Stomach (tissue), 9 donors: ENCODE data around the gene DGLUCY. TPM values are rescaled to one million over a fixed set of nuclear protein-coding genes. Genes with fewer than 3 reads are reported as not detected.

Experiments
- DNase-seq, 2 donors: peaks; one replicate each; pipeline versions ENCODE4 v3.0.0 to v3.0.0-alpha.2; 2013 to 2019
- H3K27ac ChIP-seq, 5 donors: fragments of 200-600 bp in 4 of 5; sonication (generic) in 4 of 5; one replicate each; pipeline ENCODE4 v1.5.1; 2013 to 2019; ENCODE audit warnings: mild to moderate bottlenecking in 1 of 5, moderate library complexity in 1 of 5
- H3K27me3 ChIP-seq, 3 donors: fragments of 200-600 bp; sonication (generic); one replicate each; pipeline ENCODE4 v1.5.1; 2017 to 2019; ENCODE audit warnings: mixed run types in 1 of 3
- H3K36me3 ChIP-seq, 4 donors: fragments of 200-600 bp; sonication (generic); 1 replicate in 3 of 4; 2 replicates in 1 of 4; pipeline ENCODE4 v1.5.1; 2016 to 2019
- H3K4me1 ChIP-seq, 4 donors: fragments of 200-600 bp; sonication (generic); one replicate each; pipeline ENCODE4 v1.5.1; 2016 to 2019
- H3K4me3 ChIP-seq, 4 donors: fragments of 200-600 bp; sonication (generic) in 3 of 4; one replicate each; pipeline ENCODE4 v1.5.1; 2016 to 2019; ENCODE audit warnings: mild to moderate bottlenecking in 1 of 4
- H3K9me3 ChIP-seq, 4 donors: fragments of 200-600 bp; sonication (generic); one replicate each; pipeline ENCODE4 v1.5.1; 2016 to 2019
- CTCF ChIP-seq, 7 experiments: fragments of 450-650 bp in 4 of 7; fragments of 200-600 bp in 3 of 7; sonication (generic) in 3 of 7; IDR thresholded peaks; one replicate each; pipeline ENCODE4 v1.5.1; 2016 to 2019; ENCODE audit warnings: antibody characterized with exemption in 7 of 7, control low read depth in 2 of 7, mild to moderate bottlenecking in 1 of 7
- EP300 ChIP-seq: sonication (generic); formaldehyde crosslinking; IDR thresholded peaks from one replicate; pipeline ENCODE4 v1.6.1; 2017; ENCODE audit warnings: antibody characterized with exemption
- POLR2A ChIP-seq, 4 donors: fragments of 450-650 bp; IDR thresholded peaks; one replicate each; pipeline ENCODE4 v1.6.1; 2016; ENCODE audit warnings: antibody characterized with exemption in 4 of 4, control low read depth in 2 of 4, mild to moderate bottlenecking in 1 of 4, moderate library complexity in 1 of 4
- POLR2AphosphoS5 ChIP-seq, 3 donors: sonication (generic); formaldehyde crosslinking; IDR thresholded peaks; one replicate each; pipeline ENCODE4 v1.6.1; 2016; ENCODE audit warnings: antibody characterized with exemption in 3 of 3
- WGBS, 5 donors: extraction: QIAGEN DNeasy Blood & Tissue Kit in 3 of 5; methylation state at CpG; one replicate each; pipeline versions ENCODE4 v1.1.5 to v1.1.7; 2013 to 2018; 5-methylcytosine and 5-hydroxymethylcytosine counted together
- intact Hi-C: fragments of 100-400 bp; cut with DNase I; formaldehyde crosslinking; loops from one replicate; pipeline ENCODE4 v1.15.1; 2023; ENCODE audit warnings: low total_unique reads
- polyA plus RNA-seq, 3 donors: library from polyadenylated mRNA; stranded (reverse); fragments of 200-250 nt; gene quantifications; one replicate each; pipeline ENCODE4 v1.2.3, GENCODE V29; 2013
- total RNA-seq, 5 donors: library from RNA; depleted of rRNA; stranded (reverse); fragments of >200 nt; gene quantifications; one replicate each; pipeline versions ENCODE4 v1.1.0 to v1.2.3, GENCODE V29; 2014 to 2016
- donor health status: healthy with polysubstance abuse.
- donor health status: Bipolar disorder and iron deficiency.
- donor health status: healthy.

The DGLUCY gene
- total and polyA plus RNA-seq, 8 donors = 24.1 to 122 (median 67.1) TPM

GRCh38 chr14:91170504-91171121 is 56.7 kb downstream of the DGLUCY start:
- H3K4me3 ChIP-seq = no peak overlapping the region
- peak; percentile 50 to 58 for DNase-seq
- no peaks in the 10 kb centered on the region for H3K9me3 ChIP-seq
- 41 to 71% (median 61%) methylated on average over 5 to 9 of the region's 9 CpGs for WGBS, 5 donors
- peaks cover 46 to 95% (median 86%) of the 10 kb centered on the region in 4 donors for H3K36me3 ChIP-seq
- TF ChIP-seq EP300 (no peak), POLR2AphosphoS5 (IDR thresholded peaks at IDR 0.05) (peak in 1 of 3 donors; percentile 12), POLR2A (IDR thresholded peaks at IDR 0.05) (no peak), CTCF (IDR thresholded peaks at IDR 0.05) (no peak)
- H3K27me3 ChIP-seq = no peaks in the 10 kb centered on the region
- H3K4me1 ChIP-seq = peaks cover 16 to 60% (median 30%) of the 10 kb centered on the region in 4 donors
- intact Hi-C loops = loop anchor here (5.0 kb wide), 1 partner anchor 268 kb away; no protein-coding TSS in a partner anchor
- peak overlapping the region; percentile 11 to 77 (median 62) for H3K27ac ChIP-seq

GRCh38 chr14:91171291-91171690 is 57.4 kb downstream of the DGLUCY start:
- Histone ChIP-seq H3K27ac (peak overlapping the region in 3 of 5 donors; percentile 62 to 77 (median 64)), H3K27me3 (no peaks in the 10 kb centered on the region), H3K36me3 (peaks cover 52 to 95% (median 86%) of the 10 kb centered on the region in 4 donors), H3K4me3 (no peak overlapping the region), H3K9me3 (no peaks in the 10 kb centered on the region), H3K4me1 (peaks cover 16 to 58% (median 30%) of the 10 kb centered on the region in 4 donors)
- DNase-seq = no peak
- intact Hi-C loops = loop anchor here (5.0 kb wide), 1 partner anchor 269 kb away; no protein-coding TSS in a partner anchor
- WGBS, 5 donors = 60 to 85% (median 82%) methylated on average over 4 to 5 of the region's 5 CpGs
- TF ChIP-seq EP300 = no peak
- no peak for TF ChIP-seq CTCF (IDR thresholded peaks at IDR 0.05)
- TF ChIP-seq POLR2A (IDR thresholded peaks at IDR 0.05) = no peak
- no peak for TF ChIP-seq POLR2AphosphoS5 (IDR thresholded peaks at IDR 0.05)

- peaks cover 50 to 95% (median 85%) of the 10 kb centered on the region in 4 donors for H3K36me3 ChIP-seq
- intact Hi-C loops = loop anchor here (5.0 kb wide), 1 partner anchor 271 kb away; no protein-coding TSS in a partner anchor
- peak overlapping the region in 2 of 5 donors; percentile 24 to 34 for H3K27ac ChIP-seq
Observed at GRCh38 chr14:91173221-91173670, 59.4 kb downstream of the DGLUCY start.

GRCh38 chr14:91173904-91174303 is 60.0 kb downstream of the DGLUCY start:
- H3K9me3 ChIP-seq = no peaks in the 10 kb centered on the region
- peaks cover 44 to 95% (median 85%) of the 10 kb centered on the region in 4 donors for H3K36me3 ChIP-seq
- TF ChIP-seq POLR2A (IDR thresholded peaks at IDR 0.05) = no peak
- no peak for TF ChIP-seq EP300
- TF ChIP-seq POLR2AphosphoS5 (IDR thresholded peaks at IDR 0.05) = no peak
- no peak for TF ChIP-seq CTCF (IDR thresholded peaks at IDR 0.05)
- no peaks in the 10 kb centered on the region for H3K27me3 ChIP-seq
- DNase-seq = no peak
- peaks cover 16 to 49% (median 33%) of the 10 kb centered on the region in 4 donors for H3K4me1 ChIP-seq
- no peak overlapping the region for H3K27ac ChIP-seq
- 60 to 69% (median 67%) methylated on average over 4 of the region's 4 CpGs for WGBS, 5 donors
- H3K4me3 ChIP-seq = no peak overlapping the region
- intact Hi-C loops = loop anchor here (5.0 kb wide), 1 partner anchor 272 kb away; no protein-coding TSS in a partner anchor

More at GRCh38 chr14:91173221-91173670, 59.4 kb downstream of the DGLUCY start:
- WGBS, 5 donors = 44 to 49% (median 46%) methylated on average over 10 of the region's 10 CpGs
- Histone ChIP-seq H3K4me1 (peaks cover 16 to 49% (median 33%) of the 10 kb centered on the region in 4 donors), H3K9me3 (no peaks in the 10 kb centered on the region), H3K4me3 (no peak overlapping the region), H3K27me3 (no peaks in the 10 kb centered on the region)
- TF ChIP-seq CTCF (IDR thresholded peaks at IDR 0.05) = peak in 5 of 7 experiments; percentile 80 to 97 (median 89)
- no peak for TF ChIP-seq EP300
- peak; percentile 89 to 94 for DNase-seq
